ENCODE results near the gene SYT13.

Gene SYT13

GRCh38 chr11:45229401-45230020 lies 56.6 kb downstream of the SYT13 start:
- H3K4me3 Mint-ChIP-seq, result no peak overlapping the region
- no peak for ATAC-seq (replicated peaks; ENCODE audit: extremely low read depth, poor library complexity, severe bottlenecking)
- H3K27ac Mint-ChIP-seq (ENCODE audit: low read depth), result no peak overlapping the region
- no peaks in the 10 kb centered on the region for H3K9me3 Mint-ChIP-seq
- no peaks in the 10 kb centered on the region for H3K27me3 Mint-ChIP-seq
- no peak for DNase-seq (ENCODE audit: low spot score in 2 of 2)
- no peaks in the 10 kb centered on the region for H3K4me1 Mint-ChIP-seq
- no peaks in the 10 kb centered on the region for H3K36me3 Mint-ChIP-seq (ENCODE audit: insufficient read depth)

GRCh38 chr11:45227836-45228235 lies 58.3 kb downstream of the SYT13 start:
- Mint-ChIP-seq H3K4me1 (no peaks in the 10 kb centered on the region), H3K36me3 (ENCODE audit: insufficient read depth) (peaks cover 3% of the 10 kb centered on the region), H3K27ac (ENCODE audit: low read depth) (no peak overlapping the region), H3K4me3 (no peak overlapping the region), H3K27me3 (no peaks in the 10 kb centered on the region), H3K9me3 (no peaks in the 10 kb centered on the region)
- DNase-seq (ENCODE audit: low spot score in 2 of 2), result no peak
- ATAC-seq (replicated peaks; ENCODE audit: extremely low read depth, poor library complexity, severe bottlenecking), result no peak

GRCh38 chr11:45226901-45227300 lies 59.2 kb downstream of the SYT13 start:
- Mint-ChIP-seq H3K27ac (ENCODE audit: low read depth) (no peak overlapping the region), H3K27me3 (no peaks in the 10 kb centered on the region), H3K4me1 (no peaks in the 10 kb centered on the region), H3K36me3 (ENCODE audit: insufficient read depth) (peaks cover 3% of the 10 kb centered on the region), H3K4me3 (no peak overlapping the region), H3K9me3 (no peaks in the 10 kb centered on the region)
- DNase-seq (ENCODE audit: low spot score in 2 of 2) (no peak), ATAC-seq (replicated peaks; ENCODE audit: extremely low read depth, poor library complexity, severe bottlenecking) (no peak)

GRCh38 chr11:45225961-45226871 lies 59.9 kb downstream of the SYT13 start:
- Mint-ChIP-seq H3K27me3 (no peaks in the 10 kb centered on the region), H3K9me3 (no peaks in the 10 kb centered on the region), H3K36me3 (ENCODE audit: insufficient read depth) (peaks cover 3% of the 10 kb centered on the region), H3K4me1 (no peaks in the 10 kb centered on the region), H3K27ac (ENCODE audit: low read depth) (no peak overlapping the region), H3K4me3 (no peak overlapping the region)
- DNase-seq (ENCODE audit: low spot score in 2 of 2) (no peak), ATAC-seq (replicated peaks; ENCODE audit: extremely low read depth, poor library complexity, severe bottlenecking) (no peak)

- DNase-seq (ENCODE audit: low spot score in 2 of 2) (no peak), ATAC-seq (replicated peaks; ENCODE audit: extremely low read depth, poor library complexity, severe bottlenecking) (no peak)
- Mint-ChIP-seq H3K4me1 (no peaks in the 10 kb centered on the region), H3K27ac (ENCODE audit: low read depth) (no peak overlapping the region), H3K36me3 (ENCODE audit: insufficient read depth) (peaks cover 3% of the 10 kb centered on the region), H3K27me3 (no peaks in the 10 kb centered on the region), H3K9me3 (no peaks in the 10 kb centered on the region), H3K4me3 (no peak overlapping the region)
These were observed 60.9 kb downstream of the SYT13 start for GRCh38 chr11:45225277-45225676.

GRCh38 chr11:45224766-45225165 lies 61.4 kb downstream of the SYT13 start:
- Mint-ChIP-seq H3K36me3 (ENCODE audit: insufficient read depth) (peaks cover 6% of the 10 kb centered on the region), H3K27ac (ENCODE audit: low read depth) (no peak overlapping the region), H3K4me3 (no peak overlapping the region), H3K9me3 (no peaks in the 10 kb centered on the region), H3K4me1 (no peaks in the 10 kb centered on the region), H3K27me3 (no peaks in the 10 kb centered on the region)
- ATAC-seq (replicated peaks; ENCODE audit: extremely low read depth, poor library complexity, severe bottlenecking), result no peak
- no peak for DNase-seq (ENCODE audit: low spot score in 2 of 2)

- no peaks in the 10 kb centered on the region for H3K9me3 Mint-ChIP-seq
These were observed 62.6 kb downstream of the SYT13 start for GRCh38 chr11:45223496-45223895.

GRCh38 chr11:45219411-45219810 lies 66.7 kb downstream of the SYT13 start:
- Mint-ChIP-seq H3K4me1 (peaks cover 11% of the 10 kb centered on the region), H3K27ac (ENCODE audit: low read depth) (no peak overlapping the region), H3K36me3 (ENCODE audit: insufficient read depth) (peaks cover 6% of the 10 kb centered on the region), H3K4me3 (no peak overlapping the region), H3K27me3 (no peaks in the 10 kb centered on the region), H3K9me3 (no peaks in the 10 kb centered on the region)
- no peak for DNase-seq (ENCODE audit: low spot score in 2 of 2)
- no peak for ATAC-seq (replicated peaks; ENCODE audit: extremely low read depth, poor library complexity, severe bottlenecking)

More at GRCh38 chr11:45223496-45223895, 62.6 kb downstream of the SYT13 start:
- no peak overlapping the region for H3K27ac Mint-ChIP-seq (ENCODE audit: low read depth)
- no peaks in the 10 kb centered on the region for H3K4me1 Mint-ChIP-seq
- H3K36me3 Mint-ChIP-seq (ENCODE audit: insufficient read depth), result peaks cover 6% of the 10 kb centered on the region
- H3K4me3 Mint-ChIP-seq, result no peak overlapping the region
- ATAC-seq (replicated peaks; ENCODE audit: extremely low read depth, poor library complexity, severe bottlenecking), result no peak
- H3K27me3 Mint-ChIP-seq, result no peaks in the 10 kb centered on the region
- DNase-seq (ENCODE audit: low spot score in 2 of 2), result no peak

GRCh38 chr11:45218705-45219104 lies 67.4 kb downstream of the SYT13 start:
- H3K36me3 Mint-ChIP-seq (ENCODE audit: insufficient read depth), result peaks cover 3% of the 10 kb centered on the region
- peaks cover 11% of the 10 kb centered on the region for H3K4me1 Mint-ChIP-seq
- H3K9me3 Mint-ChIP-seq, result no peaks in the 10 kb centered on the region
- H3K27me3 Mint-ChIP-seq, result no peaks in the 10 kb centered on the region
- no peak for ATAC-seq (replicated peaks; ENCODE audit: extremely low read depth, poor library complexity, severe bottlenecking)
- H3K27ac Mint-ChIP-seq (ENCODE audit: low read depth), result no peak overlapping the region
- no peak overlapping the region for H3K4me3 Mint-ChIP-seq
- no peak for DNase-seq (ENCODE audit: low spot score in 2 of 2)

GRCh38 chr11:45217991-45218390 lies 68.2 kb downstream of the SYT13 start:
- Mint-ChIP-seq H3K36me3 (ENCODE audit: insufficient read depth) (peaks cover 3% of the 10 kb centered on the region), H3K27ac (ENCODE audit: low read depth) (no peak overlapping the region), H3K4me3 (no peak overlapping the region), H3K9me3 (no peaks in the 10 kb centered on the region), H3K4me1 (peaks cover 11% of the 10 kb centered on the region), H3K27me3 (no peaks in the 10 kb centered on the region)
- ATAC-seq (replicated peaks; ENCODE audit: extremely low read depth, poor library complexity, severe bottlenecking) (no peak), DNase-seq (ENCODE audit: low spot score in 2 of 2) (no peak)

GRCh38 chr11:45216901-45217300 lies 69.2 kb downstream of the SYT13 start:
- Mint-ChIP-seq H3K27ac (ENCODE audit: low read depth) (no peak overlapping the region), H3K27me3 (no peaks in the 10 kb centered on the region), H3K9me3 (no peaks in the 10 kb centered on the region), H3K4me3 (no peak overlapping the region), H3K4me1 (peaks cover 11% of the 10 kb centered on the region), H3K36me3 (ENCODE audit: insufficient read depth) (peaks cover 4% of the 10 kb centered on the region)
- ATAC-seq (replicated peaks; ENCODE audit: extremely low read depth, poor library complexity, severe bottlenecking) (no peak), DNase-seq (ENCODE audit: low spot score in 2 of 2) (no peak)

- no peaks in the 10 kb centered on the region for H3K9me3 Mint-ChIP-seq
- DNase-seq (ENCODE audit: low spot score in 2 of 2) (no peak), ATAC-seq (replicated peaks; ENCODE audit: extremely low read depth, poor library complexity, severe bottlenecking) (no peak)
- H3K4me3 Mint-ChIP-seq, result no peak overlapping the region
- peaks cover 5% of the 10 kb centered on the region for H3K36me3 Mint-ChIP-seq (ENCODE audit: insufficient read depth)
- peaks cover 11% of the 10 kb centered on the region for H3K4me1 Mint-ChIP-seq
- H3K27ac Mint-ChIP-seq (ENCODE audit: low read depth), result no peak overlapping the region
- H3K27me3 Mint-ChIP-seq, result no peaks in the 10 kb centered on the region
These were observed 70.1 kb downstream of the SYT13 start for GRCh38 chr11:45216031-45216430.
